ENCODE measurements around the gene NELL2. TPM values are rescaled to one million over a fixed set of nuclear protein-coding genes. Genes with fewer than 3 reads are reported as not detected.

Gene NELL2
- total and polyA plus RNA-seq, 7 donors = 0.17 to 1.8 (median 0.30) TPM; not detected in 3

DNA sequence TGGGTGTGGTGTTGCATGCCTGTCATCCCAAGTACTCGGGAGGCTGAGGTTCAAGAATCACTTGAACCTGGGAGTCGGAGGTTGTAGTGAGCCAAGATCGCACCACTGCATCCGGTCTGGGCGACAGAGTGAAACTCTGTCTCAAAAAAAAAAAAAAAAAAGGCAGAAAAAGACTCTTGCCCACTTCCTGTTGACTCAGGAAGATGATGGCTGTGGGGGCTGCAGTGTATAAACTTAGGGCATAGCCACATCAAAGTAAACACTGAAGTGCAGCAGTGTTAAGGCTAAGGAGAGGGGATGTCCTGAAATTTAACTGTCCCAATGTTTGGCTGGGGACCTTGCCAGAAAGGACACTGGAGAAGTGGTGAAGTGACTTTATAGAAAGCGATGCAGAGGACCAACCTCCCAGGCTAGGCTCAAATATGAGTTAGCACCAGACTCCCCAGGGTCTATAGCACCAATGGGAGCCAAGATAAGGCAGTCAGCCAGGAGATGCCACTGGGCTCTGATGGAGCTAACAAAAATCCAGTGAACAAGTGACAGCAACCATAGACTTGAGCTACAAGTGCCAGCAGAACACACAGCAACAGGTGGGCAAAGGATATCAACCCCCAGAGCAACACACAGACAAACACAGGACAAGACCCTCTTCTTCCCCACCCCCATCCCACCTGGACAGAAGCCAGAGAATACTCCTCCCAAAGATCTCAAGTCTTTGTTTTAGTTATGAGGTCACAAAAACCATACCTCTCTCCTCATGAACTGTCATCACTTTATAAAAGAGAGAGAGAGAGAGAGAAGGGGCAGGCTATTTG lies 28.0 kb downstream of the NELL2 start:
- 66 to 79% (median 68%) methylated on average over 6 of the region's 6 CpGs for WGBS, 3 donors
- DNase-seq (no peak), ATAC-seq (no peak)
- Histone ChIP-seq H3K27ac (no peak overlapping the region), H3K27me3 (ENCODE audit: insufficient read depth in 3 of 3, low read length in 2 of 3) (peaks cover 0 to 2% (median 0%) of the 10 kb centered on the region in 3 donors), H3K4me3 (no peak overlapping the region), H3K9me3 (no peaks in the 10 kb centered on the region), H3K36me3 (ENCODE audit: insufficient read depth in 1 of 2, low read depth in 1 of 2) (no peaks in the 10 kb centered on the region), H3K4me1 (no peaks in the 10 kb centered on the region)
- TF ChIP-seq, protein P1, sequence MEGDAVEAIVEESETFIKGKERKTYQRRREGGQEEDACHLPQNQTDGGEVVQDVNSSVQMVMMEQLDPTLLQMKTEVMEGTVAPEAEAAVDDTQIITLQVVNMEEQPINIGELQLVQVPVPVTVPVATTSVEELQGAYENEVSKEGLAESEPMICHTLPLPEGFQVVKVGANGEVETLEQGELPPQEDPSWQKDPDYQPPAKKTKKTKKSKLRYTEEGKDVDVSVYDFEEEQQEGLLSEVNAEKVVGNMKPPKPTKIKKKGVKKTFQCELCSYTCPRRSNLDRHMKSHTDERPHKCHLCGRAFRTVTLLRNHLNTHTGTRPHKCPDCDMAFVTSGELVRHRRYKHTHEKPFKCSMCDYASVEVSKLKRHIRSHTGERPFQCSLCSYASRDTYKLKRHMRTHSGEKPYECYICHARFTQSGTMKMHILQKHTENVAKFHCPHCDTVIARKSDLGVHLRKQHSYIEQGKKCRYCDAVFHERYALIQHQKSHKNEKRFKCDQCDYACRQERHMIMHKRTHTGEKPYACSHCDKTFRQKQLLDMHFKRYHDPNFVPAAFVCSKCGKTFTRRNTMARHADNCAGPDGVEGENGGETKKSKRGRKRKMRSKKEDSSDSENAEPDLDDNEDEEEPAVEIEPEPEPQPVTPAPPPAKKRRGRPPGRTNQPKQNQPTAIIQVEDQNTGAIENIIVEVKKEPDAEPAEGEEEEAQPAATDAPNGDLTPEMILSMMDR (IDR thresholded peaks at IDR 0.05) = no peak
- intact Hi-C loops (cut with DNase I) = no loop called here

DNA sequence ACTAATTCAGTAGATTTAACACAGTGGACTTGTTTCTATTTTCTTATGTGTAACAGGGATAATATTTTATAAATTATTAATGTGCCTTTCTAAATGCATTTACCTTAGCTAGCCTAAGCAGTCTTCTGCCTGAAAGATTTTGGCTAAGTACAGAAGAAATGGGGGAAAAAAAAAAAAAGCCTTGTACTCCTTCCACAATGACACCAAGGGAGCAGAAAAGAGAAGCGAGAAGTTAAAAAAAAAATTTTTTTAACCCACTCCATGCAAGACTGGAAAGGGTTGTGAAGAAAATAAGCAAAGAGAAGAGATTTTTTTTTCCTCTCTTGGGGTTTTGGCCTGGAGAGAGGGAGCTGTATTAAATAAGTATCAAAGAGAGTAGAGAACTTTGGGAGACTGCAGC lies 28.7 kb downstream of the NELL2 start:
- H3K36me3 ChIP-seq (ENCODE audit: insufficient read depth in 1 of 2, low read depth in 1 of 2) = no peaks in the 10 kb centered on the region
- TF ChIP-seq, protein P1 (IDR thresholded peaks at IDR 0.05) = no peak
- WGBS, 3 donors = 16 to 33% (median 23%) methylated on average over 1 of the region's 1 CpG
- no peak overlapping the region for H3K27ac ChIP-seq
- H3K9me3 ChIP-seq = no peaks in the 10 kb centered on the region
- ATAC-seq = no peak
- no peaks in the 10 kb centered on the region for H3K4me1 ChIP-seq
- intact Hi-C loops (cut with DNase I) = no loop called here
- H3K4me3 ChIP-seq = no peak overlapping the region
- H3K27me3 ChIP-seq (ENCODE audit: insufficient read depth in 3 of 3, low read length in 2 of 3) = peaks cover 0 to 2% (median 0%) of the 10 kb centered on the region in 3 donors
- no peak for DNase-seq

- H3K4me1 ChIP-seq = no peaks in the 10 kb centered on the region
- ATAC-seq (no peak), DNase-seq (no peak)
- TF ChIP-seq, protein P1 (IDR thresholded peaks at IDR 0.05) = no peak
- no peak overlapping the region for H3K4me3 ChIP-seq
- WGBS, 3 donors = 70 to 84% (median 74%) methylated on average over 1 of the region's 1 CpG
- peaks cover 0 to 2% (median 0%) of the 10 kb centered on the region in 3 donors for H3K27me3 ChIP-seq (ENCODE audit: insufficient read depth in 3 of 3, low read length in 2 of 3)
- H3K9me3 ChIP-seq = no peaks in the 10 kb centered on the region
- no peak overlapping the region for H3K27ac ChIP-seq
- intact Hi-C loops (cut with DNase I) = no loop called here
- H3K36me3 ChIP-seq (ENCODE audit: insufficient read depth in 1 of 2, low read depth in 1 of 2) = no peaks in the 10 kb centered on the region
Observed at GRCh38 chr12:44846826-44847225, 29.3 kb downstream of the NELL2 start.

DNA sequence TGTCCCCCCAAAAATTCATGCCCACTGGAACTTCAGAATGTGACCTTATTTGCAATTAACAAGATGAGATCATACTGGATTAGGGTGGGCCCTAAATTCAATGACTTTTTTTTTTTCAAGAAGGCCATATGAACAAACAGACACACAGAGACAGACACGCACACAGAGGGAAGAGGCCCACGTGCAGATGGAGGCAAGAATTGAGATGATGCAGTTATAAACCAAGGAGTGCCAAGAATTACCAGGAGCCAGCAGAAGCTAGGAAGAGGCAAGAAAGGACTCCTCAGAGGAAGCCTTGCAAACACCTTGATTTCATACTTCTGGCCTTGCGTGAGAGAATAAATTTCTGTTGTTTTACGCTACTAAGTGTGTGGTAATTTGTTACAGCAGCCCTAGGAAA lies 33.4 kb downstream of the NELL2 start:
- no peaks in the 10 kb centered on the region for H3K4me1 ChIP-seq
- WGBS, 3 donors = 75 to 92% (median 80%) methylated on average over 4 of the region's 4 CpGs
- intact Hi-C loops (cut with DNase I) = no loop called here

More for the DNA sequence above, 33.4 kb downstream of the NELL2 start:
- no peak overlapping the region for H3K4me3 ChIP-seq
- H3K36me3 ChIP-seq (ENCODE audit: insufficient read depth in 1 of 2, low read depth in 1 of 2) = no peaks in the 10 kb centered on the region
- H3K27me3 ChIP-seq (ENCODE audit: insufficient read depth in 3 of 3, low read length in 2 of 3) = no peaks in the 10 kb centered on the region
- H3K9me3 ChIP-seq = no peaks in the 10 kb centered on the region
- DNase-seq (no peak), ATAC-seq (no peak)
- no peak overlapping the region for H3K27ac ChIP-seq
- TF ChIP-seq, protein P1 (IDR thresholded peaks at IDR 0.05) = no peak
